ENCODE data around the gene KCTD10. TPM values are rescaled to one million over a fixed set of nuclear protein-coding genes. Genes with fewer than 3 reads are reported as not detected.

KCTD10 gene, protein sequence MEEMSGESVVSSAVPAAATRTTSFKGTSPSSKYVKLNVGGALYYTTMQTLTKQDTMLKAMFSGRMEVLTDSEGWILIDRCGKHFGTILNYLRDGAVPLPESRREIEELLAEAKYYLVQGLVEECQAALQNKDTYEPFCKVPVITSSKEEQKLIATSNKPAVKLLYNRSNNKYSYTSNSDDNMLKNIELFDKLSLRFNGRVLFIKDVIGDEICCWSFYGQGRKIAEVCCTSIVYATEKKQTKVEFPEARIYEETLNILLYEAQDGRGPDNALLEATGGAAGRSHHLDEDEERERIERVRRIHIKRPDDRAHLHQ
- 19.6 and 53.6 TPM in 2 replicates for total RNA-seq (2014; rRNA removed; shearing (Covaris generic))

DNA sequence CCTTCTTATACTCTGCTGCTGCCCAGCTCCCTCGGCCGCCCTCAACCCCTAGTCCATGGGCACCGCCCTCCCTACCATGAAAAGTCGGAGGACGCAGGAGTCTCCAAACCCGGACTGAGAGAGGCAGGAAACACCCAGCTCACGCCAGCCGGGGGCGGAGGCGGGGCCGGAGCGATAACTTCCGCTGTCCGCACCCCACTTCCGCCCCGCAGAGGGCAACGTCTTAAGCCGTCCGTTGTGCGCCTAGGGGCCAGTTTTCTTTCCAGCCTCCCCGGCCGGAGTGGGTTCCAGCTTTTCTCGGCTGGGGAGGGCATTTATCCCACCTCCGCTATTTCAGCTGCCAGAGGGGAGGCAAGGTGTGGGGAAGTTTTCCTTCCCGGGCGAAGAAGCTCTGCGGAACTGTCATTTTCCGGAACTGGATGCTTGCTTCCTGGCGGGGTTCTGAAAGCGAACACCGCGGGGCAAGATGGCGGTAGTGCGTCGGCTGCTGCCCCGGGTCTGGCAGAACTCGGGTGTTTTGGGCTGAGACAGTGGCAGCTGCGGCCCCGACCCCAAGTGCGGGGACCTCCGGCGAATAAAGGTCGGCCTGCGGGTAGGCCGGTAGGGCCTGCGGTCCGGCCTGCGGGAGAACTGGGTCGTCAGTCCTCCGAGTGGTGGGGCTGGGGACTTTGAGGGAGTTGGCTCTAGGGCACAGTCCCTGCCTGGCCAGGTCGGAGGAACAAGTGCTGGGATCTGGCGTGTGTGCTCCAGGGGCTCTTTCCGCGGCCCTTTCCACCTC lies at the start of gene KCTD10, which contains the start of gene UBE3B:
Gene KCTD10, minus strand, starts transcription at position 116 of the 778 bp plus-strand sequence. Its CDS starts 38 bp downstream, at position 78.
Gene UBE3B, plus strand, starts transcription at position 450 of the 778 bp plus-strand sequence. CDS start 5,918 bp downstream, outside the sequence.
- DNase-seq (ENCODE audit: low spot score): peak; percentile 75

DNA sequence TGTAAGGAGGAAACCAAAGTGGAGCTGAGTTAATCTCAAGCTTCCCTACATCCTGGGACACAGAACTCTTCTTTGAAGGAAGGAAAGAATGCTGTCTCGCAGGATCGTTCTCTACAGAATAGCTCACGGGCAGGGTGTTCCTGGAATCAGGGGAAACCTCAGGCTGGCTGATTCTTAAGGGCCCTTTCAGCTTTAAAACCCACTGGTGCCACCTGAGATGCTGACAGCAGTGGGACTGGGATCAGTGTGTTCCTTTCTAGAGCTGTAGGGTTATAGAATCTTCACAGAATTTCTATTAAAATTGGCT lies 48.1 kb upstream of the KCTD10 start:
- DNase-seq (ENCODE audit: low spot score): no peak

DNA sequence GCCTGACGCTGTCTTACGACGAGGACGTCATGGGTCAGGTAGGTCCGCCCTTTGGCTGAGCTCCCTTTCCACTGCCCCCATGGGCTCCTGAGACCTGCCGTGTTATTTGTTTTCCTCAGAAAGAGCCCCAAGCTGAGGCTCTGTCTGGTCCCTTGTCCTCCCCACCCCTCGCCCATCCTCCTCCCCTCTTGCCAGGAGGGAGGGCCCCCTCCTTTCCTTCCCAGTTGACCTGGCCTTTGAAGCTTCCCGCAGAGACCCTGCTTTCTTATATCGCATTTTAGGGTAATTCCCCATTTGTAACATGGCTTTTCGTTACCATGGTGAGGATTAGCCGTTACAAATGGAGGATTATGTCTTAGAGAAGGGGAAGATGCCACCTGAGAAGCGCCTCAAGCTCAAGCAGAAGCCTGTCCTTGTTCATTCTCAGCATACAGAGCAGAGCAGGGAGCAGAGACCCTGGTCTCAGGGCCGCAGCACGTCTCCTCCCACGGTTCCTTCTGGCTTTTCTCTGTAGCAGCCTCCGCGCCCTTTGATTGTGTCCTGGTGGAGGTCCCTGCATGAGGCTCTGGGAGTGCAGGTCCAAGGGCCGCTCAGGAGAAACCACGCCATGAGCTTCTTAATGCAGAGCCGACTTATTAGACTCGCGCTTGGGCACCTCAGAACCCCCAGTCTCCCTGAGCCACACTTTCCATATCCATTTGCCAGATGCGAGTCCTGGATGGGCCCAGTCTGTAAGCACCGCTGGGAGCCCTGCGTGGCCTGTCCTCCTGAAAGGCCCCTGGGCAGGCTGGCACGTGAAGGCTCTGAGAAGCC lies 47.6 kb upstream of the KCTD10 start:
- DNase-seq (ENCODE audit: low spot score): no peak

DNA sequence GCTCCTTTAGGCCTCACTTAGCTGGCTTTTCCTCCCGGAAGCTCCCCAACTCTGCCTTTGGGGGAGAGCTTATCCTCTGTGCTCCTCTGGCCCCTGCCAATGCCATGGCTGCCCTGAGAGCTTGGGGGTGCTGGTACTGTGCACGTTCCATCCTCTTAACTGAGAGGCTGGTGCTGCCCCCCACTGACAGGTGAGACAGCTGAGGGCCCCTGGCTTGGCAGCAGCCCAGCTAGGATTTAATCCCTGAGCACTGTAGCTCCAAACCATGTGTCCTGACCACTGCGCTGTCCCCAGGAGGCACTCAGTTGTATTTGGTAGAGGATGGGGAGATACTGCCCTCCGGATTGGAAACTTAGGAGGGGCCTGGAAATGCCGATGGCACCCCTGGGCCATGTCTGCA lies 46.4 kb upstream of the KCTD10 start:
- DNase-seq (ENCODE audit: low spot score): no peak

DNA sequence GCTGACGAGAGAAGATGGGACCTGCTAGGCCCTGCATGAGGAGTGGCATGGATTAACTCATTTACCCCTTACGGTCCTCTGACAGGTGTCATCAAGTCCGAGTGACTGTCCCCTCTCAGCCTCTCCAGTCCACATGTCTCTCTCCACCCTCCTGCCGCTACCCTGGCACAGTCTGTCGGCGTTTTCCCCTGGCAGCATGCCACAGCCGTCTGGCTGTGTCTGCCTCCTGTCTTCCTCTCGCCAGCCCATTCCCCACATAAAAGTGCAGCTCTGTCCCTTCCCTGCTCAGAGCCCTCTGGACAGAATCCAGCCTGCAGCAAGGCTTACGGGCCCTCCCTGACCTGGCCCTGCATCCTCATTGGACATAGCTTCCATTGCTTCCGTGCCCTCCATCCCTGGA lies 46.0 kb upstream of the KCTD10 start:
- no peak for DNase-seq (ENCODE audit: low spot score)

DNA sequence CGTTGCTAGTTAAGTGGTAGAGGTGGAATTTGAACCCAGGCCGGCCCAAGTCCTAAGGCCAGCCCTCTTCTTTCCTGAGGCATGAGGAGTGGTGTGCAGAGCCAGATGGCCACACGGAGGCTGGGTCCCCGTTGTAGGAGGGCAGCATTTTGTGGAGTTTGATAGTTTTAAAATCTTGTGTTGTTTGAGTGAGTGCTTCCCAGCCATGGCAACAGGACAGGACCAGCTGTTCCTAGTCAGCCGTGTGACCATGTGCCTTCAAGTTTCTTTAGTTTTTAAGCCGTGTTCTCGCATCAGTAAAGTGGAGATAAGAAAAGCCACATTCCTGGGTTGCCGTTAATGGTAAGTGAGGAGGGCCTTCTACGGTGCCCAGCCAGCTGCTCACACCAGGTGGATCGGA lies 44.7 kb upstream of the KCTD10 start:
- no peak for DNase-seq (ENCODE audit: low spot score)

DNA sequence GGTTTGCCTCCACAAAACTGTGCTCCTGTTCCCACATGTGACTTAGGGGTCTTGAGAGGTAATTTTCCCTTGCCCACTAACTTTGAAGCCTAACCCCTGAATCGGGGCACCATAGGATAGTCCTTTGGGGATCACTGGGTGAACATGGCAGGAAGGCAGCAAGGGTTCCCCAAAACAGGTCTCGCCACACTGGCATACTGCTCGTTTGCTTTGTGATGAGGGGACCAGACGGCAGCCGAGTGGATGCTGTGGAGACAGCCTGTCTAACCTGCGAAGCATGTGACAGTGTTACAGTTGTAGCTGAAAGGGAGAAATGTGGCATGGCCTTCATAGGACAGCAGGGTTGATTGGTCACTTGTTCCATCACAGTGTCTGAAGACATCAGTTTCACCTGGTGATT lies 42.7 kb upstream of the KCTD10 start:
- no peak for DNase-seq (ENCODE audit: low spot score)

DNA sequence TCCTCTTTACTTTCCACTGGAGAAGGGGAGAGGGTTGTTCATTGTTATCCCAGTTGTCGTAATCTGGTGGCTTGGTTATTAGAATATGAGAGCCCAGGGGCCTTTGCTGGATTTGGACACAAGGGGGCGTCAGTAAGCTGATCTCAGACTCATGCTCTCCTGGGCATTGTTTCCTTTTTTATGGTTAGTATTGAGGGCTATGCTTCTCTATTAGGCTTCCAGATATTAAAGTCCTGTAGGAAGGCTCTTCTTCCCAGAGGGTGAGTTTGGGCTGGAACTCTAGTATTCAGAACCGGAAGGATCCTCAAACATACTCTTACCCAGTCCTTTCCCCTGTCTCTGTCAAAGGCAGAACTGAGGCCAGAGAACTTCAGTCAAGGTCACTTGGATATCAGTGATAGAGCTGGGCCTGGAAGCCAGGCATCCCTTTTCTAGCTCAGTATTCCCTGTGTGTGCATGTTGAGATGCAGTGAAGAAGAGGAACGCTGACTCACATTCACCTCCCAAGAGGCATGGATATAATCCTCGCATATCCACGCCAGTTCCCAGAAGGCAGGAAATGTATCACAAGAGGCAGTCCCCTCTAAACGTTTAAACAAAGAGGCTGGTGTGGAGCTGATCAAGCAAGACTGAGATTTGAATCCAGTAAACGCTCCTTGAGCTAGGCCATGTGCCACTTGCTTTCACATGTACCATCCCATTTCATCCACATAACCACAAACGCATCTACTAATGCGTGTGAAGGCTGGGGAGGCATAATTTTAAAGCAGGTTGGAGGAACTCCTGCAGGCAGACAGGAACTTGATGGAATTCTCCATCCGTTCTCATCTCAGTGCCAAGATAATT lies 41.9 kb upstream of the KCTD10 start:
- DNase-seq (ENCODE audit: low spot score): peak; percentile 63

DNA sequence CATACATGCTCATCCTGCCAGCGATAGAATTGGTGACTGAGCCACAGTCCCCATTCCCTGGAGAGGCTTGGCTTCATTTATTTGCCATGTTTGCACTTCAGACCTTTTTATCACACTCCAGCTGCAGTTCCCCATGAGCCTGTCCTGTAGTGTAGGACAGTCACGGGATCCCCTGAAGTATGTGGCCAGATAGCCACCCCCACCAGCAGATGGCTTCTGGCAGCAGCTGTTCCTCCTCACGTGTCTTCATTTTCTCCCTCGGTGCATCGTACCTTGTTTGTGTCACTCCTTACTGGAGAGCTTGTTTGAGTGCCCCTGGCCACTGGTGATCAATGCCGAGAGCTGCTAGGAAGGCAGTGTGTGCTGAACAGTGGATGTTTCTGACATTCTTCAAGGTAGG lies 40.5 kb upstream of the KCTD10 start:
- no peak for DNase-seq (ENCODE audit: low spot score)

DNA sequence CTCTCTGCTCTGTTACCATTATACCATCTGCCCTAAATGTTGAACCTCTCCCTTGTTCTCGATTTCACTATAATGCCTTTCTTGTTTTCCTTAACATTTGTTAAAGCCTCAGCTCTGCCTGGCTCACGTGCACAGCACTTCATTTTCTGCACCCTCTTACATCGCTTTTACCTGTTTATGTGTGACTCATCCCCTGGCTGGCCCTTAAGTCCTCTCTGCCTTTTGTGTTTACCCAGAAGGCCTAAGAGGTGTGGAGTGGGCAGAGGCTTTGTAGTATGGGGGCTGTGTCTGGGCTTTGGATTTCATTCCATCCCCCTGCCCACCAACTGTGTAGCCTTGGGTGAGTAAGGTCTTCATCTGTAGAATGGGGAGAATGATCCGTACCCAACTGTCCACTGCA lies 36.9 kb upstream of the KCTD10 start:
- DNase-seq (ENCODE audit: low spot score): no peak

DNA sequence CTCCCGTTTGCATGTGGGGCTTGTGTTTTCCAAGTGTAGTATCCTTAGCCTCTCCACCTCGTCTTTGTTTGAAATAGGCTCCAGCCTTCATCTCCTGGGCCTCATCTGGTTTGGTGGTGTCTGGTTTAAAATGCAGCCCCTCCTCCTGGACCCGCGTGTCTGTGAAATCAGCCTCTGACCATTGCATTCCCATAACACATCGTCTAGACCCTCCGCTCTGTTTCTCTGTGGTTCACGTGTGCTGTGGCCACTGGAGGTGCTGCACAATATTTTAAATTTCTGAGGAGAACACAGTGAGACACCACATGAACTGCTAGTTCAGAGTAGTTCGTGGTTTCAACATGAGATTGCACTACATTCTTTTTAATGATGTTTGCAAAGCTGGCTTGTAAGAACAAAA lies 36.0 kb upstream of the KCTD10 start:
- DNase-seq (ENCODE audit: low spot score): no peak

DNA sequence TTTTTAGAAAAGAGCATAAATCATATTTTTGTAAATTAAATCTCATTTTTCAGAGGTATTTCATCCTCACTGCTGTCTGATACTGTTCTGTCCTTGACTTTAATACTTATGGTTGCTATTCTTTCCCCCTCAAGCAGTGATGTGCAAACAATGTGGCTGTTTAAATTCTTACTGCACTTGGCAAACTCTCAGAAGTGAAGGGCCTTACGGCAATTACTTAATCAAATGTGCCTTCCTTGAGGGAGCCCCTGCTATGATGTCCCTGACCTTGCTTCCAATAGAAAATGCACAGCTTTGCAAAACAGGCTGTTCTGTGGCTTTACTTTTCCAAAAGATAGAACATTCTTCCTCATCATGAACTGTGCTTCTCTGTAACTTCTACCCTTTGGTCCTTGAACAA lies 35.5 kb upstream of the KCTD10 start:
- DNase-seq (ENCODE audit: low spot score): no peak

DNA sequence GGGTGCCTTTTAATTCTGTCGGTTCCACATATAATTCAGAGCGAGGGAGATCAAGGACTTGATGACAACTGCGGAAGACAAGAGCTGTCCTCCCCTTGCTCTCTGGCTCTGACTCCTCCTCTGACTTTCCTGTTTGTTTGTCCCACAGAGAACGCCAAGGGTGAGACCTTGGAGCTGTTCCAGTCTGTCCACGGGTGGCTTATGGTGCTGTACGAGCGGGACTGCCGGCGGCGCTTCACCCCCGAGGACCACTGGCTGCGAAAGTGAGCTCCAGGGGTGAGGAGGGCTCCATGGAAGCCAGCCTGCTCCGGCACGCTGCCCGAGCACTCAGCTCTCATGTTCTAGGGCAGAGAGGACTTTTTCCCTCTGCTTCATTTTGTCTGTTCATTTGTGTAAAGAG lies 33.1 kb upstream of the KCTD10 start:
- DNase-seq (ENCODE audit: low spot score): no peak

DNA sequence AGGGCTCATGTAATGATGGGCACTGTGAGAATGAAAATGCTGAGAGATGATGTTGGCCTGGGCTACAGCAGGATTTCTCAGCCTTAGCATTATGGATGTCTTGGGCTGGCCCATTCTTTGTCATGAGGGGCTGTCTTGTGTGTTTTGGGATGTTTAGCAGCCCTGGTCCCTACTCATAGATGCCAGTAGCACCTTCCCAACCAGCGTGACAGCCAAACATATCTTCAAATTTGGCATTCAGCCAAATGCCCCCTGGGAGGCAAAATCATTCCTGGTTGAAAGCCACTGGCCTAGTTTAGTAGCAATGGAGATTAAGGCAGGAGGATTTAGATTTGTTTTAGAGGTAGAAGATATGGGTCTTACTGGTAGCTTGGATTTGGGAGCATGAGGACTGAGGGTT lies 27.0 kb upstream of the KCTD10 start:
- DNase-seq (ENCODE audit: low spot score): no peak

DNA sequence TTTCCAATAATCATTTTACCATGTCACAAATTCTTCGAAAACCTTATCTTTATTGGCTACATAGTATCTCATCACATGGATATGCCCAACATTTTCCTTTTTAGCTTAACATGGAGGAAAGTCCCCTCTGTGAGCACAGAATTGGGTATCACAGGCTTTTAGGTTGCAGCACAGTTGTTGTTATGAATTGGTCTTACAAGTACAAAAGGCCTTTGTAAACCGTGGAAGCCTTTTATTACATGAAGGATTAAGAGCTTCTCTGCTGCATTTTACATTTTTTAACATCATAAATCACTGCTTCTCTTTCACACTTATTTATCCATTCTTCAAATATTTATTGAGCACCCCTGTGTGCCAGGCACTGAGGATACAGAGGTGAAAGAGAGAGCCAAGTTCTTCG lies 26.5 kb upstream of the KCTD10 start:
- no peak for DNase-seq (ENCODE audit: low spot score)

DNA sequence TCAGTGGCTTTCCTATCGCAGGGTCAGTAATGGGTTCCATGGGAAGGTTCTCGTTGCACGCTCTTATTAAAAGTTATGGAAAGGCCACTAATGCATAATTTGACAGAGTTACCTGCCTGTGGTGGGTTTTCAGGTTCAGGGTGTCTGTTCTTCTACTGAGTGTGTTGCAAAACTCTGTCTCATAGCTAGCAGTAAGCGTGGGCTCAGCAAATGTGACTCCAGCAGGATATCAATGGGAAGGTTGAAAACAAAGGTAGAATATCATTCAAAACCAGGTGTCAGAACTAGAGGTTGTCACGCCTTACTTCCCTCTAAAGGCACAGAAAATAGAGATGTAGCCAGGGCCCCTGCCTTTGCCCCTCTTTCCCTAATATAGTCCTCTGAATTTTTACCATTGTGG lies 25.2 kb upstream of the KCTD10 start:
- no peak for DNase-seq (ENCODE audit: low spot score)

DNA sequence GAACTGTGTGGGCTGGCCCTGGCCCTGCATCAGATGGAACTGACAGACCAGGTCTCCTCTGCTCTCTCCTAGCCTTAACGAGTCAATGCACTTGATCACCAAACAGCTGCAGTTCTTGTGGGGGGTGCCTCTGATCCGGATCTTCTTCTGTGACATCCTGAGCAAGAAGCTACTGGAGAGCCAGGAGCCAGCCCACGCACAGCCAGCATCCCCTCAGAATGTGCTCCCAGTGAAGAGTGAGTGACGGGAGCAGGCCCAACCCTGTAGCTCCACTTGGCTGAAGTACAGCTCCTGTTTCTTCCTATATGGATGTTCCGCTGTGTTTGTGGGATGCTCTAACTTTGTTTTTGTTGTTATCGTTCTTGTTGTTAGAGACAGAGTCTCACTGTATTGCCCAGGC lies 24.2 kb upstream of the KCTD10 start:
- no peak for DNase-seq (ENCODE audit: low spot score)

DNA sequence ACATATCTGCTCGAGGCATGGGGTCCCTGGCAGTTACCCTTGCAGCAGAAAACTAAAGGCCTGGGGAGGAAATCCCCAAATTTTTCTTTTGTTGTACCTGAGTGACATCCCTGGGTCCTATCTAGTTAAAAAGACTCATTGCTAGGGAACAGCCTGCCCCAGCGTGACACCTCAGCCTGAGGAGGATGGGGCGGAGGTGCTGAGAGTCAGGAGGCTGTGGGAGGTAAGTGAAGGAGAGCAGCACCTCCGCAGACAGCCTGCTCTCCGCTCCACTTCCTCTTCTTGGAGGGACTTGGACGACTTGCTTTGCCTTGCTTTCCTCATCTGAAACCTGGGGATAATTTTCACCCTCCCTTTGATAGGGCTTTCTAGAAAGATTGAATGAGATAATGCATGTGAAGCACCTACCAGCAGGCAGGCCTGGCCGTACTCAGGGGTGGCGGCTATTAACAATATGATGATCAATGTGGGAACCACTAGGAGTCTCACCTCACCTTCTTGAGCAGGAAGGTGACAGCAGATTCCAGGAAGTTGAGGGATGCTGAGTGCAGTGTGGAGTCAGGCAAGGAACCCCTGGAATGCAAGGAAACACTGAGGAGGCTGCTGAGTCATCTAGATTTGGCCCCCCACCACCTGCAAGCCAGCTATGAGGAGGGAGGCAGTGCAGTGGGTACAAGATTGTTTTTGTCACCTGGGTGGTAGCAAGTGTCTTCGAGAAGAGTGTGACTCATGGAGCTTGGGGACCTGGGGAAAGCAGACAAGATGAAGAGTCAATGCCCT lies 23.5 kb upstream of the KCTD10 start:
- DNase-seq (ENCODE audit: low spot score): peak; percentile 10

DNA sequence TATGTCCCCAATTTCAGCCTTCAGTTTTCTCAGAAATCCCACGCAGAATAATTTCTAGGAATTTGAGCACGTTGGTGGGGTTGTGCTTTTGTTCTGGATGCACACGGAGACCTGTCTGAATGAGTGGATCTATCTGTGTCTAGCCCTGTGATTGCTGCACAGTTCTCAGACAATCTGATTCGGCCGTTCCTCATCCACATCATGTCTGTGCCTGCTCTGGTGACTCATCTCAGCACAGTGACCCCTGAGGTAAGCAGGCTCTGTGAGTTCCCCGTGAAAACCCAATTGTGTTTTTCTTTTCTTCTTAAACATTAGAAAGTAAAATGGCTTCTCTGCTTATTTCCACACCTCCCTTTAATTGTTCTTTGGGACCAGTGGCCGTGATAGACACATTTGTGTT lies 20.6 kb upstream of the KCTD10 start:
- DNase-seq (ENCODE audit: low spot score): no peak

DNA sequence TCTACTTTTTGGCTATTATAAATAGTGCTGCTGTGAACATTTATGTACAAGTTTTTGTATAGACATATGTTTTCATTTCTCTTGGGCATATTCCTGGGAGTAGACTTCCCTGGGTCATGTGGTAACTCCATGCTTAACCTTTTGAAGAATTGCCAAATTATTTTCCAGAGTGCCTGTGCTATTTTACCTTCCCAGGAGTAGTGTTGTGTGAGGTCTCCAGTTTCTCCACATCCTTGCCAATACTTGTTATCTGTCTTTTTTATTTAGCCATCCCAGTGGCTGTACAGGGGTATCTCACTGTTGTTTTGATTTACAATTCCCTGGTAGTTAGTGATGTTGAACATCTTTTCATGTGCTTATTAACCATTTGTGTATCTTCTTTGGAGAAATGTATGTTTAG lies 19.2 kb upstream of the KCTD10 start:
- DNase-seq (ENCODE audit: low spot score): no peak

DNA sequence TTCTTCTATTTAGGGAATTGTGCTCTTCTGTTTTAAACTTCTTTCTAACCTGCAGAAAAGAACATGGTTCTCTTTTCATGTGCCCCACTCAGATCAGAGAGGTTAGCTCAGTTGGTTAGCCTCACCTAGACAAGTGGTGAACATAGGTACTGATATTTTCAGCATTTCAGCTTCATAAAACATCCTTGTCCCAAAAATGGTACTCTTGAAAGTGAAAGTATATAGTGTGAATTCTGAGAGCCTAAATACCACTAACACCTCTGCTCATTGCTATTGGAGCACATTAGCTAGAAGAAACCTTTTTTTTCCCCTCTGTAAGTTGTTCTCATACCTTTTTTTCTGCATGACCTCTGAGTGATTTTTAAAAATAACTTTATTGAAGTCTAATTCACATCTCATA lies 17.9 kb upstream of the KCTD10 start:
- no peak for DNase-seq (ENCODE audit: low spot score)
